ENCODE data around the gene CGNL1. TPM values are rescaled to one million over a fixed set of nuclear protein-coding genes. Genes with fewer than 3 reads are reported as not detected.

CGNL1 gene
- total RNA-seq, 1 donor from 2014 or later: 31.9 TPM

- intact Hi-C loops (cut with micrococcal nuclease): no loop called here
- Histone ChIP-seq H3K4me3 (no peak overlapping the region), H3K27me3 (ENCODE audit: low read depth) (peaks cover 4% of the 10 kb centered on the region), H3K27ac (replicated peaks) (no peak overlapping the region), H3K4me1 (no peaks in the 10 kb centered on the region), H3K36me3 (no peaks in the 10 kb centered on the region), H3K9me3 (replicated peaks) (no peaks in the 10 kb centered on the region)
- TF ChIP-seq CTCF (IDR thresholded peaks at IDR 0.05; ENCODE audit: borderline replicate concordance): no peak
- no peak for DNase-seq
Measured at GRCh38 chr15:57451555-57451954, 75.2 kb downstream of the CGNL1 start.

GRCh38 chr15:57452090-57452754, 75.9 kb downstream of the CGNL1 start:
- Histone ChIP-seq H3K4me3 (no peak overlapping the region), H3K27ac (replicated peaks) (no peak overlapping the region), H3K27me3 (ENCODE audit: low read depth) (peaks cover 4% of the 10 kb centered on the region), H3K36me3 (no peaks in the 10 kb centered on the region), H3K9me3 (replicated peaks) (no peaks in the 10 kb centered on the region), H3K4me1 (no peaks in the 10 kb centered on the region)
- no peak for DNase-seq
- intact Hi-C loops (cut with micrococcal nuclease): no loop called here
- no peak for TF ChIP-seq CTCF (IDR thresholded peaks at IDR 0.05; ENCODE audit: borderline replicate concordance)

- DNase-seq: no peak
- intact Hi-C loops (cut with micrococcal nuclease): no loop called here
- H3K9me3 ChIP-seq (replicated peaks): no peaks in the 10 kb centered on the region
- H3K4me3 ChIP-seq: no peak overlapping the region
- H3K4me1 ChIP-seq: peaks cover 9% of the 10 kb centered on the region
- no peaks in the 10 kb centered on the region for H3K27me3 ChIP-seq (ENCODE audit: low read depth)
- TF ChIP-seq CTCF (IDR thresholded peaks at IDR 0.05; ENCODE audit: borderline replicate concordance): no peak
- H3K27ac ChIP-seq (replicated peaks): no peak overlapping the region
- H3K36me3 ChIP-seq: no peaks in the 10 kb centered on the region
Measured at GRCh38 chr15:57455929-57456328, 79.6 kb downstream of the CGNL1 start.

GRCh38 chr15:57456559-57456958, 80.3 kb downstream of the CGNL1 start:
- Histone ChIP-seq H3K4me3 (no peak overlapping the region), H3K27me3 (ENCODE audit: low read depth) (no peaks in the 10 kb centered on the region), H3K27ac (replicated peaks) (no peak overlapping the region), H3K4me1 (peaks cover 9% of the 10 kb centered on the region), H3K9me3 (replicated peaks) (no peaks in the 10 kb centered on the region), H3K36me3 (no peaks in the 10 kb centered on the region)
- TF ChIP-seq CTCF (IDR thresholded peaks at IDR 0.05; ENCODE audit: borderline replicate concordance): no peak
- DNase-seq: no peak
- intact Hi-C loops (cut with micrococcal nuclease): no loop called here

GRCh38 chr15:57457726-57458125, 81.4 kb downstream of the CGNL1 start:
- no peak for DNase-seq
- Histone ChIP-seq H3K4me3 (no peak overlapping the region), H3K27ac (replicated peaks) (no peak overlapping the region), H3K27me3 (ENCODE audit: low read depth) (no peaks in the 10 kb centered on the region), H3K9me3 (replicated peaks) (no peaks in the 10 kb centered on the region), H3K36me3 (no peaks in the 10 kb centered on the region), H3K4me1 (peaks cover 9% of the 10 kb centered on the region)
- no peak for TF ChIP-seq CTCF (IDR thresholded peaks at IDR 0.05; ENCODE audit: borderline replicate concordance)
- intact Hi-C loops (cut with micrococcal nuclease): no loop called here
